Brain microvascular endothelial cell (primary cell): ENCODE results near the gene GNA14.

Experiments used
- DNase-seq: peaks from one replicate; pipeline ENCODE4 v3.0.0-alpha.2; 2020
- H3K27ac ChIP-seq: fragments of 250-450 bp; sonication (Bioruptor Pico); 2 replicates; pipeline ENCODE4 v1.5.1; 2020; ENCODE audit warnings: mild to moderate bottlenecking, moderate library complexity
- H3K27me3 ChIP-seq: fragments of 250-450 bp; sonication (Bioruptor Pico); replicated peaks from 2 replicates; pipeline ENCODE4 v1.5.1; 2020; ENCODE audit warnings: mild to moderate bottlenecking
- H3K36me3 ChIP-seq: fragments of 250-450 bp; sonication (Bioruptor Pico); replicated peaks from 2 replicates; pipeline ENCODE4 v1.5.1; 2020; ENCODE audit warnings: mild to moderate bottlenecking
- H3K4me3 ChIP-seq: 2 replicates; pipeline ENCODE4 v1.5.1; 2011; ENCODE audit warnings: low read depth, mild to moderate bottlenecking, control low read depth, low read length, moderate library complexity
- in situ Hi-C: cut with HindIII; loops from 2 replicates; pipeline ENCODE4 v1.10.0; 2017; ENCODE audit warnings: low sequenced_read_pairs, low pct_ligation_motif_present
- TF ChIP-seq, protein P1 (sequence below): IDR thresholded peaks from 2 replicates; pipeline ENCODE4 v1.5.1; 2011; ENCODE audit warnings: low read depth, mild to moderate bottlenecking, moderate library complexity, low read length, control low read depth, inconsistent platforms; ENCODE audit errors: missing control alignments

The GNA14 gene

GRCh38 chr9:77384406-77384805 lies 263.7 kb downstream of the GNA14 start:
- in situ Hi-C loops: no loop called here
- Histone ChIP-seq H3K27ac (no peak overlapping the region), H3K36me3 (no peaks in the 10 kb centered on the region), H3K27me3 (no peaks in the 10 kb centered on the region), H3K4me3 (no peak overlapping the region)
- TF ChIP-seq, protein P1, sequence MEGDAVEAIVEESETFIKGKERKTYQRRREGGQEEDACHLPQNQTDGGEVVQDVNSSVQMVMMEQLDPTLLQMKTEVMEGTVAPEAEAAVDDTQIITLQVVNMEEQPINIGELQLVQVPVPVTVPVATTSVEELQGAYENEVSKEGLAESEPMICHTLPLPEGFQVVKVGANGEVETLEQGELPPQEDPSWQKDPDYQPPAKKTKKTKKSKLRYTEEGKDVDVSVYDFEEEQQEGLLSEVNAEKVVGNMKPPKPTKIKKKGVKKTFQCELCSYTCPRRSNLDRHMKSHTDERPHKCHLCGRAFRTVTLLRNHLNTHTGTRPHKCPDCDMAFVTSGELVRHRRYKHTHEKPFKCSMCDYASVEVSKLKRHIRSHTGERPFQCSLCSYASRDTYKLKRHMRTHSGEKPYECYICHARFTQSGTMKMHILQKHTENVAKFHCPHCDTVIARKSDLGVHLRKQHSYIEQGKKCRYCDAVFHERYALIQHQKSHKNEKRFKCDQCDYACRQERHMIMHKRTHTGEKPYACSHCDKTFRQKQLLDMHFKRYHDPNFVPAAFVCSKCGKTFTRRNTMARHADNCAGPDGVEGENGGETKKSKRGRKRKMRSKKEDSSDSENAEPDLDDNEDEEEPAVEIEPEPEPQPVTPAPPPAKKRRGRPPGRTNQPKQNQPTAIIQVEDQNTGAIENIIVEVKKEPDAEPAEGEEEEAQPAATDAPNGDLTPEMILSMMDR: no peak
- DNase-seq: no peak

DNA sequence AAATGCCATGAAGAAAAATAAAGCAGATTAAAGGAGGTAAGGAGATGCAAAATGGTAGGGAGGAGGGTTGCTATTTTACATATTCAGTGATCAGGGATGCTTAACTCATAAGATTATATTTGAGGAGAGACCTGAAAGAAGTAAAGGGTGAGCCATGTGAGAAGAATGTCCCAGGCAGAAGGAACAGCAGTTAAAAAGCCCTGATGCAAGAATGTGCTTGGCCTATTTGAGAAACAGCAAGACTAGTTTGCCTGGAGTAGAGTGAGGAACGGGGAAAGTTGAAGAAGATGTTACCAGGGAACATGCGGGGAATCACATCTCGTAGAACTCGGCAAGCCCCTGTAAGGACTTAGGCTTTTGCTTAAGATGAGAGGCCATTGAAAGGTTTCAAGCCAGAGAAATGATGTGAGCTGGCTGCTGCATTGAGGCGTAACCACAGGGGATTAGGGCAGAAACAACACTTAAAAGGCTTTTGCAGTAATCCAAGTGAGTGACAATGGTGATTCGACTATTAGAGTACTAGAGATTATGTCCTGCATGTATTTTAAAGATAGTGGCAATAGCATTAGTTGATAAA lies 272.1 kb downstream of the GNA14 start:
- no peak for DNase-seq
- H3K36me3 ChIP-seq: no peaks in the 10 kb centered on the region
- no peaks in the 10 kb centered on the region for H3K27me3 ChIP-seq
- TF ChIP-seq, protein P1: no peak
- in situ Hi-C loops: no loop called here
- no peak overlapping the region for H3K4me3 ChIP-seq
- H3K27ac ChIP-seq: no peak overlapping the region

GRCh38 chr9:77374266-77374665 lies 273.9 kb downstream of the GNA14 start:
- H3K4me3 ChIP-seq: no peak overlapping the region
- TF ChIP-seq, protein P1: no peak
- no peak for DNase-seq
- no peaks in the 10 kb centered on the region for H3K27me3 ChIP-seq
- in situ Hi-C loops: no loop called here
- no peaks in the 10 kb centered on the region for H3K36me3 ChIP-seq
- H3K27ac ChIP-seq: no peak overlapping the region
